Loucy (cell line): ENCODE results near the gene CNTFR.

Source experiments
- CTCF ChIP-seq: fragments of 200-600 bp; sonication (generic); conservative IDR thresholded peaks from 2 replicates; pipeline ENCODE4 v1.5.1; 2014; ENCODE audit warnings: mild to moderate bottlenecking, antibody characterized with exemption, low read length
- EZH2phosphoT487 ChIP-seq: fragments of 200-600 bp; IDR thresholded peaks from 2 replicates; pipeline ENCODE4 v1.6.1; 2018; ENCODE audit warnings: antibody characterized with exemption, mild to moderate bottlenecking, moderate library complexity, borderline replicate concordance

GRCh38 chr9:34513567-34514214 is 75.8 kb downstream of the CNTFR start:
- TF ChIP-seq CTCF: no peak
- TF ChIP-seq EZH2phosphoT487: no peak
